ENCODE data around the gene GRIPAP1. TPM values are rescaled to one million over a fixed set of nuclear protein-coding genes. Genes with fewer than 3 reads are reported as not detected.
A peak's percentile ranks its signal among the peaks of the same experiment; 100 is the strongest.

The GRIPAP1 gene
- total RNA-seq, 1 experiment from 2014 or later = 16.6 TPM

DNA sequence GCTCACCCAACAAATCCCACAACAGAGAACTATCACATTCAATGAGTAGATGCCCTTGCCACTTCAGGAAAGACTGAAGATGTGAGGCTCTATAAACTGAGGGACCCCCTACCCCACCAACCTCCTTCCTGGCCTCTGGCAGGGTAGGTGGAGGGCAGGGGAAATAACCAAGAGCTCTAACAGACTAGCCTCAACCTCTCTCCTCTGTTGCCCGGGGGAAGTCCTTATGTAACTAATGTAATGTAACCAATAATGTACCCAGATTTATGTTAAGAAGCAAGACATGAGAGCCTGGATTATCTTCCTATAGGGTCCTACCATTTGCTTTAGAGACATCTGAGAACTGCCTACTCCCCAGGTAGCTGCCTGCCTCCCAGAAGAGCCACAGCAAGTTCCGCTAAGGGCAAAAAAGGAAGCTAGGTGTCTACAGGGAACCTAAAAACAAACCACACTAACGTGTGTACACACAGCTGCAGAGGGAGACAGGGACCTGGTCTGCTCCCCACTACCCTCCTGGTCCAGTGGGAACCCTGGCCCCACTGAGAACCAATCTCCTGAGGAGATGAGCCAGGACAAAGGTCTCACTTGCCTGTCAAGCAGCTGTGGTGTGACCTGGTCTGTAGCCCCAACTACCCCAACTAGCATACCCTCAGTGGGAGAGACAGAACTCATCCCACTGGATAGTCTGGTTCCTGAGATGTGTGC is 62.4 kb downstream of the GRIPAP1 start:
- DNase-seq (ENCODE audit: low read depth, low spot score) = no peak
- in situ Hi-C loops (cut with HindIII; ENCODE audit: low pct_unique_long_range_greater_than_20kb, low sequenced_read_pairs) = no loop called here

DNA sequence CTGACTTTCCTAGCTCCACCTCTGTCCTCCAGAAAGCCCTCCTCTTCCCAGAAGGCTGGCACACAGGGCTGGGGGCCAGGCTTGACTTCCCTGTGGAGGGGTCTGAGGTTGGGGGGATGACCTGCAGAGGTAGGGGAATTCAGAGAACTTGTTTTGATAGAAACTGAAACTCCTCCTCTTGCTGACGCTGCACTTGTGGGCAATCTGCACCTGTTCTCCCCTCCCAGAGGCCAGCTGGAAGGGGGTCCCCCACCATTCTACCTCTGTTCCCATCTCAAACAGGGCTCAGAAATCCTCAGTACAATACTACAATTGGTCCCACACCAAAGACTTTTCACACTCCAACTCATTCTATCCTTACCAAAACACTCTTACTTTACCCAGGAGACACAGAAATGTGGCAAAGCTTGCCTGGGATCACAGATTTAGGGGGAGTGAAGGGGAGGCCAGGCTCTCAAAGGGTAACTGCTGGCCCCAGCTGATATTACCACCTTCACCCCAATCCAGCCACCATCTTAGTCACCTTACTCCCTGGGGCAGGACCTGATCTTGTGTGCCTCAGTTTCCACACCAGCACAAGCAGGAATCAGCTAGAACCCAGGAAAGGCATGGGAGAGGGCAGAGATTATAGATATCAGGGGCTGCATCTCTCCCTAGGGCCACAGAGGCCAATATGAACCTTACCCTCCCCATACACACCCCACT is 63.2 kb downstream of the GRIPAP1 start:
- no peak for DNase-seq (ENCODE audit: low read depth, low spot score)
- in situ Hi-C loops (cut with HindIII; ENCODE audit: low pct_unique_long_range_greater_than_20kb, low sequenced_read_pairs) = no loop called here

- DNase-seq (ENCODE audit: low read depth, low spot score) = peak; percentile 17
- in situ Hi-C loops (cut with HindIII; ENCODE audit: low pct_unique_long_range_greater_than_20kb, low sequenced_read_pairs) = no loop called here
Observed at GRCh38 chrX:48937054-48937907, 64.8 kb downstream of the GRIPAP1 start.

- in situ Hi-C loops (cut with HindIII; ENCODE audit: low pct_unique_long_range_greater_than_20kb, low sequenced_read_pairs) = no loop called here
- DNase-seq (ENCODE audit: low read depth, low spot score) = no peak
Observed at GRCh38 chrX:48936429-48937053, 65.5 kb downstream of the GRIPAP1 start.

- in situ Hi-C loops (cut with HindIII; ENCODE audit: low pct_unique_long_range_greater_than_20kb, low sequenced_read_pairs) = no loop called here
- no peak for DNase-seq (ENCODE audit: low read depth, low spot score)
Observed at GRCh38 chrX:48935301-48935670, 66.8 kb downstream of the GRIPAP1 start.

GRCh38 chrX:48934581-48935300 is 67.3 kb downstream of the GRIPAP1 start:
- no peak for DNase-seq (ENCODE audit: low read depth, low spot score)
- in situ Hi-C loops (cut with HindIII; ENCODE audit: low pct_unique_long_range_greater_than_20kb, low sequenced_read_pairs) = no loop called here

DNA sequence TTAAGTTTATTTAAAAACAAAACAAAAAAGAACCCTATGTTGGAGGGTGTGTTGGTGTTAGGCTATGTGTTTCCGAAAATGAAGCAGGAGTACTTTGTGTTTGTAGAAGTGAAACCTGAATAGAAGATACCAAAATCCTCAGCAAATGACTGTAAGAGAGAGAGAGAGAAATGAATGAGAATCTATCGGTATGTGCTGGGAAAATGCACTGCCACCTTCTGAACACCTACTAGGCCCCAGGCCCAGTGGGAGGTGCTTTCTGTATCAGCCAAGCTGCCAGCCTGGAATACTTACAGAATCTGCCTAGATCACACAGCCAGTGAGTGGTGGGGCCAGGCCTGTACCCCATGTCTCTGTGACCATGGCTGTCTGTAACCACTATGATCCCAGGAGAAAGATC is 68.3 kb downstream of the GRIPAP1 start:
- no peak for DNase-seq (ENCODE audit: low read depth, low spot score)
- in situ Hi-C loops (cut with HindIII; ENCODE audit: low pct_unique_long_range_greater_than_20kb, low sequenced_read_pairs) = no loop called here

DNA sequence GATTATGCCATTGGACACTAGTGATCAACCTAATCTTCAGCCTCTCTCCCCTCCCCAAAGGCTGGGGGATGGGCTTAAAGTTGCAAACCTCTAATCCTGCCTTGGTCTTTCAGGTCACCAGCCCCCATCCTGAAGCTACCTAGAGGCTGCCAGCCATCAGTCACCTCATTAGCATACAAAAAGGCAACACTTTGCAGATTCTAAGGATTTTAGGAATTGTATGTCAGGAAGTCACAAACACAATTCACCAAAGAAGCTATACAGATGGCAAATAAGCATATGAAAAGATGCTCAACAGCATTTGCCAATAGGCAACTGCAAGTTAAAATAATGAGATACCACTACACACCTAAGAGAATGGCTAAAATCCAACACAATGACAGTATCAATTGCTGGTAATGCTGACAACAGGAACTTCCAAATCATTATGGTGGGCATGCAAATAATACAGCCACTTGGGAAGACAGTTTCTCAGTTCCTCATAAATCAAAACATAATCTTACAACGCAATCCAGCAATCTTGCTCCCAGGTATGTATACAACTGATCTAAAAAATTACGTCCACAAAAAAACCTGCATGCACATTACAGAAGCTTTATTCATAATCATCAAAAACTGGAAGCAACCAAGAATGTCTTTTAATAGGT is 74.2 kb downstream of the GRIPAP1 start:
- in situ Hi-C loops (cut with HindIII; ENCODE audit: low pct_unique_long_range_greater_than_20kb, low sequenced_read_pairs) = no loop called here
- no peak for DNase-seq (ENCODE audit: low read depth, low spot score)

- in situ Hi-C loops (cut with HindIII; ENCODE audit: low pct_unique_long_range_greater_than_20kb, low sequenced_read_pairs) = no loop called here
- no peak for DNase-seq (ENCODE audit: low read depth, low spot score)
Observed at GRCh38 chrX:48927123-48927522, 74.9 kb downstream of the GRIPAP1 start.

- DNase-seq (ENCODE audit: low read depth, low spot score) = no peak
- in situ Hi-C loops (cut with HindIII; ENCODE audit: low pct_unique_long_range_greater_than_20kb, low sequenced_read_pairs) = no loop called here
Observed at GRCh38 chrX:48924270-48924669, 77.8 kb downstream of the GRIPAP1 start.

- no peak for DNase-seq (ENCODE audit: low read depth, low spot score)
- in situ Hi-C loops (cut with HindIII; ENCODE audit: low pct_unique_long_range_greater_than_20kb, low sequenced_read_pairs) = no loop called here
Observed at GRCh38 chrX:48923771-48924170, 78.3 kb downstream of the GRIPAP1 start.

Small RNA genes within 50 kb of the gene (small RNA-seq; reads per million reads assigned to genes)
- gene RNU6-722P = 0 reads per million in 2 experiments

Other genes starting within 250 kb of the GRIPAP1 start
- not detected in 2 replicates for gene GLOD5, start 240.5 kb downstream of the GRIPAP1 start, total RNA-seq (2014; rRNA removed; shearing (Covaris generic))
- not detected in 2 replicates for gene GATA1, start 215.7 kb downstream of the GRIPAP1 start, total RNA-seq (2014; rRNA removed; shearing (Covaris generic))
- 21.7 and 24.6 TPM in 2 replicates for gene HDAC6, start 200.2 kb downstream of the GRIPAP1 start, total RNA-seq (2014; rRNA removed; shearing (Covaris generic))
- gene ERAS, start 175.8 kb downstream of the GRIPAP1 start, total RNA-seq (2014; rRNA removed; shearing (Covaris generic)) = 0.40 TPM in 1 of 2 replicates, not detected in the other
- 29.5 and 35.2 TPM in 2 replicates for gene PCSK1N, start 166.7 kb downstream of the GRIPAP1 start, total RNA-seq (2014; rRNA removed; shearing (Covaris generic))
- gene TIMM17B, start 104.5 kb downstream of the GRIPAP1 start, total RNA-seq (2014; rRNA removed; shearing (Covaris generic)) = 34.9 and 39.7 TPM in 2 replicates
- gene PQBP1, start 104.3 kb downstream of the GRIPAP1 start, total RNA-seq (2014; rRNA removed; shearing (Covaris generic)) = 50.3 and 72.2 TPM in 2 replicates
- 27.9 and 31.0 TPM in 2 replicates for gene SLC35A2, start 90.6 kb downstream of the GRIPAP1 start, total RNA-seq (2014; rRNA removed; shearing (Covaris generic))
- gene PIM2, start 83.2 kb downstream of the GRIPAP1 start, total RNA-seq (2014; rRNA removed; shearing (Covaris generic)) = 8.6 and 9.8 TPM in 2 replicates
- 22.7 and 26.2 TPM in 2 replicates for gene OTUD5, start 44.7 kb downstream of the GRIPAP1 start, total RNA-seq (2014; rRNA removed; shearing (Covaris generic))
- 0.13 and 0.24 TPM in 2 replicates for gene KCND1, start 30.4 kb downstream of the GRIPAP1 start, total RNA-seq (2014; rRNA removed; shearing (Covaris generic))
- gene TFE3, start 41.1 kb upstream of the GRIPAP1 start, total RNA-seq (2014; rRNA removed; shearing (Covaris generic)) = 17.0 and 20.0 TPM in 2 replicates
- 0.77 and 1.0 TPM in 2 replicates for gene CCDC120, start 56.7 kb upstream of the GRIPAP1 start, total RNA-seq (2014; rRNA removed; shearing (Covaris generic))
- 2.3 and 4.8 TPM in 2 replicates for gene PRAF2, start 71.7 kb upstream of the GRIPAP1 start, total RNA-seq (2014; rRNA removed; shearing (Covaris generic))
- gene WDR45, start 77.6 kb upstream of the GRIPAP1 start, total RNA-seq (2014; rRNA removed; shearing (Covaris generic)) = 71.6 and 87.0 TPM in 2 replicates
- 29.0 and 31.2 TPM in 2 replicates for gene GPKOW, start 121.5 kb upstream of the GRIPAP1 start, total RNA-seq (2014; rRNA removed; shearing (Covaris generic))
- gene MAGIX, start 160.5 kb upstream of the GRIPAP1 start, total RNA-seq (2014; rRNA removed; shearing (Covaris generic)) = 1.4 and 2.6 TPM in 2 replicates
- gene PLP2, start 169.6 kb upstream of the GRIPAP1 start, total RNA-seq (2014; rRNA removed; shearing (Covaris generic)) = 8.1 and 9.1 TPM in 2 replicates
- 21.1 and 24.8 TPM in 2 replicates for gene PRICKLE3, start 184.1 kb upstream of the GRIPAP1 start, total RNA-seq (2014; rRNA removed; shearing (Covaris generic))
- 72.1 and 73.0 TPM in 2 replicates for gene SYP, start 197.9 kb upstream of the GRIPAP1 start, total RNA-seq (2014; rRNA removed; shearing (Covaris generic))
- gene CACNA1F, start 231.1 kb upstream of the GRIPAP1 start, total RNA-seq (2014; rRNA removed; shearing (Covaris generic)) = not detected in 2 replicates
- 11.5 and 12.2 TPM in 2 replicates for gene CCDC22, start 233.2 kb upstream of the GRIPAP1 start, total RNA-seq (2014; rRNA removed; shearing (Covaris generic))

Measured in SK-MEL-5 (cell line).